Osteoblast (primary cell): ENCODE data around the gene MBD5. TPM values are rescaled to one million over a fixed set of nuclear protein-coding genes. Genes with fewer than 3 reads are reported as not detected.
"Not testable (repeated sequence)": the region's sequence is repeated elsewhere in the genome, so short reads cannot be mapped to it uniquely, and the experiment has no call there.

ENCODE experiments used
- DNase-seq: peaks from one replicate; pipeline ENCODE4 v3.0.0; 2011; ENCODE audit warnings: low spot score, mixed read lengths; ENCODE audit not compliant: insufficient read length; ENCODE audit errors: missing footprints
- H2AFZ ChIP-seq: 2 replicates; pipeline ENCODE4 v1.6.0; 2011; ENCODE audit warnings: mild to moderate bottlenecking, low read length
- H3K27ac ChIP-seq: 2 replicates; pipeline ENCODE4 v1.5.1; 2011; ENCODE audit warnings: mild to moderate bottlenecking, low read depth, low read length, moderate library complexity
- H3K27me3 ChIP-seq: 2 replicates; pipeline ENCODE4 v1.6.0; 2012; ENCODE audit warnings: mild to moderate bottlenecking, control low read depth, inconsistent platforms, low read length, moderate library complexity; ENCODE audit not compliant: insufficient read depth
- H3K36me3 ChIP-seq: 2 replicates; pipeline ENCODE4 v1.5.1; 2011; ENCODE audit warnings: mild to moderate bottlenecking, low read length, control low read depth, moderate library complexity; ENCODE audit not compliant: insufficient read depth
- H3K4me1 ChIP-seq: 2 replicates; pipeline ENCODE4 v1.5.1; 2011; ENCODE audit warnings: mild to moderate bottlenecking, low read length, control low read depth, moderate library complexity; ENCODE audit not compliant: insufficient read depth
- H3K4me2 ChIP-seq: 2 replicates; pipeline ENCODE4 v1.6.0; 2011; ENCODE audit warnings: mild to moderate bottlenecking, low read length; ENCODE audit not compliant: insufficient read depth
- H3K4me3 ChIP-seq: fragments of 200-600 bp; sonication (generic); 3 replicates; pipeline ENCODE4 v1.5.1; 2012; ENCODE audit warnings: mild to moderate bottlenecking, low read length, inconsistent platforms; ENCODE audit not compliant: insufficient read depth
- H3K79me2 ChIP-seq: 2 replicates; pipeline ENCODE4 v1.6.0; 2012; ENCODE audit warnings: mild to moderate bottlenecking, low read length, control low read depth, inconsistent platforms; ENCODE audit not compliant: insufficient read depth
- H3K9me3 ChIP-seq: 2 replicates; pipeline ENCODE4 v1.5.1; 2011; ENCODE audit warnings: low read depth, low read length, control low read depth
- H4K20me1 ChIP-seq: 2 replicates; pipeline ENCODE4 v1.6.0; 2012; ENCODE audit warnings: mild to moderate bottlenecking, low read length, control low read depth; ENCODE audit not compliant: insufficient read depth
- total RNA-seq: library from RNA; depleted of rRNA; stranded (reverse); fragments of >200 nt; gene quantifications from 2 replicates; pipeline ENCODE4 v1.2.3, GENCODE V29; 2012
- TF ChIP-seq, protein P1 (sequence below): IDR thresholded peaks from 2 replicates; pipeline ENCODE4 v1.5.1; 2011; ENCODE audit warnings: mild to moderate bottlenecking, low read depth, low read length, moderate library complexity; ENCODE audit errors: extremely low read depth

The MBD5 gene
- total RNA-seq, 1 donor: 22.4 TPM

DNA sequence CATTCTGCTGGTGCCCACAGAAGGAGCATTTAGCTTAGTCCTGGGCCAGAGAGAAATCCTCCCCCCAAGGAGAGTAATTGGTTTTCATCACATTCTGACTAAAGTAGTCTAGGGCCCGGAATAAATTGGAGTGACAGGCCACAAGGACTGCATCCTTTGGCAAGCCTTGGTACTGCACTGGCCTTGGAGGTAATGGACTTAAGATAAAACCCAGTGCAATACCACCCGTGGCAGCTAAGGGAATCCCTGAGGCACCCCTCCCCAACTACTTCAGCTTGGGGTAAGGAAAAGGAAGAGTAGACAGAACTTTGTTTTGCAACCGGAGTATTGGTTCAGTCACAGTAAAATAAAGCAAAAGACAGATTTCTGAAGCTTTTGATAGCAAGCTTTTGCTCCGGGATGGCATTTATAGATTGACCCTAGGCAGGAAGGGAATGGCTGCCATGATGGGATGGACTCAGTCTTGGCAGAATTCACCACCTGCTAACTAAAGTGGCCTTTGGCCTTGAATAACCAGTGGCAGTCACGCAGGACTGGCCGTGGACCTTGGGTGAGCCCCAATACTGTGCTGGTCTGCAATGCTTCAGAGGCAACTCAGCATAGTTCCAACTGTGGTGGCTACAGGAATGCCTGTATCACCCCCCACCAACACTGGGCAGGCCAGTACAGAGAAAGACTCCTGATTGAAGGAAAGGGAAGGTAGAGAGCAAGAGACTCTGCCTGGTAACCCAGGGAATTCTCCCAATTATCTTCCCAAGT is 14.5 kb upstream of the MBD5 start:
- Histone ChIP-seq H3K9me3 (no peaks in the 10 kb centered on the region), H3K4me2 (no peak overlapping the region), H3K79me2 (peaks cover 72% of the 10 kb centered on the region), H3K4me1 (no peaks in the 10 kb centered on the region), H3K27me3 (no peaks in the 10 kb centered on the region), H3K36me3 (no peaks in the 10 kb centered on the region), H3K27ac (no peak overlapping the region), H2AFZ (no peak overlapping the region), H4K20me1 (peaks cover 9% of the 10 kb centered on the region), H3K4me3 (no peak overlapping the region)
- DNase-seq: no peak
- TF ChIP-seq, protein P1, sequence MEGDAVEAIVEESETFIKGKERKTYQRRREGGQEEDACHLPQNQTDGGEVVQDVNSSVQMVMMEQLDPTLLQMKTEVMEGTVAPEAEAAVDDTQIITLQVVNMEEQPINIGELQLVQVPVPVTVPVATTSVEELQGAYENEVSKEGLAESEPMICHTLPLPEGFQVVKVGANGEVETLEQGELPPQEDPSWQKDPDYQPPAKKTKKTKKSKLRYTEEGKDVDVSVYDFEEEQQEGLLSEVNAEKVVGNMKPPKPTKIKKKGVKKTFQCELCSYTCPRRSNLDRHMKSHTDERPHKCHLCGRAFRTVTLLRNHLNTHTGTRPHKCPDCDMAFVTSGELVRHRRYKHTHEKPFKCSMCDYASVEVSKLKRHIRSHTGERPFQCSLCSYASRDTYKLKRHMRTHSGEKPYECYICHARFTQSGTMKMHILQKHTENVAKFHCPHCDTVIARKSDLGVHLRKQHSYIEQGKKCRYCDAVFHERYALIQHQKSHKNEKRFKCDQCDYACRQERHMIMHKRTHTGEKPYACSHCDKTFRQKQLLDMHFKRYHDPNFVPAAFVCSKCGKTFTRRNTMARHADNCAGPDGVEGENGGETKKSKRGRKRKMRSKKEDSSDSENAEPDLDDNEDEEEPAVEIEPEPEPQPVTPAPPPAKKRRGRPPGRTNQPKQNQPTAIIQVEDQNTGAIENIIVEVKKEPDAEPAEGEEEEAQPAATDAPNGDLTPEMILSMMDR: no peak

- Histone ChIP-seq H2AFZ (no peak overlapping the region), H4K20me1 (peaks cover 9% of the 10 kb centered on the region), H3K4me3 (no peak overlapping the region), H3K4me2 (no peak overlapping the region), H3K27ac (no peak overlapping the region), H3K79me2 (peaks cover 76% of the 10 kb centered on the region), H3K36me3 (no peaks in the 10 kb centered on the region), H3K9me3 (no peaks in the 10 kb centered on the region), H3K27me3 (no peaks in the 10 kb centered on the region), H3K4me1 (no peaks in the 10 kb centered on the region)
- no peak for DNase-seq
- TF ChIP-seq, protein P1: no peak
Observed at GRCh38 chr2:148007219-148007900, 13.5 kb upstream of the MBD5 start.

- not testable (repeated sequence) for DNase-seq, H3K4me2 ChIP-seq, H3K4me1 ChIP-seq, H3K27me3 ChIP-seq, H3K9me3 ChIP-seq, H2AFZ ChIP-seq, H4K20me1 ChIP-seq, H3K27ac ChIP-seq, H3K36me3 ChIP-seq, H3K4me3 ChIP-seq
- peaks cover 87% of the 10 kb centered on the region for H3K79me2 ChIP-seq
Observed at GRCh38 chr2:148008411-148008810, 12.5 kb upstream of the MBD5 start.

DNA sequence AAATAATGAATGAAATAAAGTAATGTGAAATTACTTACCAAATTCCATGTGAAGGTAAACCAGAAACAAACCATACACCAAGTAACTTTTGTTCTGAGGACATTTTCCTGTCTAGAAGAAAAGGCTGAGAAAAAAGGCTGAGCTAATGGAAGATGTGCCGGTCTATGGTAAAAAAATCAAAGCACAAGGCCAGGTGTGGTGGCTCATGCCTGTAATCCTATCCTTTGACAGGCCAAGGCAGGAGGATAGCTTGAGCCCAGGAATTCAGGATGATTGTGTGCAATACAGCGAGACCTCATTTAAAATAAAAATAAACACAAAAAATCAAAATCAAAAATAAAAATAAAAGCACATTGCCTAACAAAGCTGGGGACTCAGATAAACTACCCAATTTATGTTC is 7.0 kb upstream of the MBD5 start:
- DNase-seq: no peak
- Histone ChIP-seq H3K36me3 (no peaks in the 10 kb centered on the region), H2AFZ (no peak overlapping the region), H3K27ac (no peak overlapping the region), H4K20me1 (peaks cover 20% of the 10 kb centered on the region), H3K4me3 (no peak overlapping the region), H3K4me1 (no peaks in the 10 kb centered on the region), H3K9me3 (no peaks in the 10 kb centered on the region), H3K79me2 (peaks cover 92% of the 10 kb centered on the region), H3K4me2 (no peak overlapping the region), H3K27me3 (no peaks in the 10 kb centered on the region)
- TF ChIP-seq, protein P1: no peak
